OCI-LY3 (cell line): ENCODE data around the gene XRCC3.

Source experiments
- H2AFZ ChIP-seq: fragments of 200-600, 300-600 bp; shearing (Covaris generic); 2 replicates; pipeline ENCODE4 v1.6.0; 2014; ENCODE audit warnings: antibody characterized with exemption, low read depth, low read length
- H3K27ac ChIP-seq: fragments of 200-600, 300-600 bp; sonication (generic); 2 replicates; pipeline ENCODE4 v1.5.1; 2014; ENCODE audit warnings: mild to moderate bottlenecking, low read length, moderate library complexity, mixed read lengths
- H3K27me3 ChIP-seq: fragments of 200-600, 300-600 bp; sonication (generic); 2 replicates; pipeline ENCODE4 v1.6.1; 2014; ENCODE audit warnings: low read depth, low read length, mixed read lengths
- H3K36me3 ChIP-seq: fragments of 200-600, 300-600 bp; sonication (generic); replicated peaks from 2 replicates; pipeline ENCODE3; 2014; ENCODE audit warnings: low read depth, low read length, mixed read lengths
- H3K4me1 ChIP-seq: fragments of 300-600, 200-600 bp; sonication (generic); 2 replicates; pipeline ENCODE4 v1.6.1; 2014; ENCODE audit warnings: low read length, mixed read lengths
- H3K4me2 ChIP-seq: fragments of 200-600, 300-600 bp; sonication (generic); 2 replicates; pipeline ENCODE4 v1.6.1; 2014; ENCODE audit warnings: low read length, mixed read lengths
- H3K4me3 ChIP-seq: fragments of 300-600, 200-600 bp; sonication (generic); 2 replicates; pipeline ENCODE4 v1.5.1; 2014; ENCODE audit warnings: antibody characterized with exemption, mild to moderate bottlenecking, low read length, moderate library complexity
- H3K79me2 ChIP-seq: fragments of 300-600, 200-600 bp; shearing (Covaris generic); 2 replicates; pipeline ENCODE4 v1.6.1; 2014; ENCODE audit warnings: mild to moderate bottlenecking, low read length, mixed read lengths
- H3K9ac ChIP-seq: fragments of 300-600, 200-600 bp; shearing (Covaris generic); 2 replicates; pipeline ENCODE4 v1.6.0; 2014; ENCODE audit warnings: mild to moderate bottlenecking, low read length, moderate library complexity
- H3K9me3 ChIP-seq: fragments of 200-600, 300-600 bp; shearing (Covaris generic); 2 replicates; pipeline ENCODE4 v1.6.1; 2014; ENCODE audit warnings: low read length, mixed read lengths; ENCODE audit not compliant: insufficient read depth
- H4K20me1 ChIP-seq: fragments of 200-600, 300-600 bp; sonication (generic); 2 replicates; pipeline ENCODE4 v1.6.1; 2016; ENCODE audit warnings: low read length, mixed read lengths; ENCODE audit not compliant: insufficient read depth
- CTCF ChIP-seq: fragments of 200-600, 300-600 bp; sonication (generic); IDR thresholded peaks from 2 replicates; pipeline ENCODE4 v1.5.1; 2014; ENCODE audit warnings: antibody characterized with exemption, low read length, low read depth
- EZH2phosphoT487 ChIP-seq: fragments of 200-600 bp; shearing (Covaris generic); IDR thresholded peaks from 2 replicates; pipeline ENCODE4 v1.6.1; 2018; ENCODE audit warnings: antibody characterized with exemption, mixed run types, low read depth

XRCC3 gene

GRCh38 chr14:103729496-103730448, 14.5 kb upstream of the XRCC3 start:
- Histone ChIP-seq H3K27me3 (no peaks in the 10 kb centered on the region), H3K9ac (no peak overlapping the region), H3K27ac (no peak overlapping the region), H3K36me3 (peaks cover 3% of the 10 kb centered on the region), H2AFZ (no peak overlapping the region), H3K4me3 (no peak overlapping the region), H4K20me1 (no peaks in the 10 kb centered on the region), H3K9me3 (no peaks in the 10 kb centered on the region), H3K4me1 (no peaks in the 10 kb centered on the region), H3K79me2 (no peaks in the 10 kb centered on the region), H3K4me2 (no peak overlapping the region)
- no peak for TF ChIP-seq EZH2phosphoT487
- no peak for TF ChIP-seq CTCF

GRCh38 chr14:103728721-103729120, 13.5 kb upstream of the XRCC3 start:
- Histone ChIP-seq H3K79me2 (no peaks in the 10 kb centered on the region), H3K4me2 (no peak overlapping the region), H3K4me1 (no peaks in the 10 kb centered on the region), H3K4me3 (no peak overlapping the region), H4K20me1 (no peaks in the 10 kb centered on the region), H3K36me3 (peaks cover 3% of the 10 kb centered on the region), H3K9ac (no peak overlapping the region), H2AFZ (no peak overlapping the region), H3K27me3 (no peaks in the 10 kb centered on the region), H3K9me3 (no peaks in the 10 kb centered on the region), H3K27ac (no peak overlapping the region)
- TF ChIP-seq EZH2phosphoT487 (no peak), CTCF (no peak)

GRCh38 chr14:103728141-103728540, 12.9 kb upstream of the XRCC3 start:
- no peaks in the 10 kb centered on the region for H3K4me1 ChIP-seq

More at GRCh38 chr14:103728141-103728540, 12.9 kb upstream of the XRCC3 start:
- Histone ChIP-seq H3K79me2 (no peaks in the 10 kb centered on the region; the same call in 1 of the 2 replicates), H3K9me3 (no peaks in the 10 kb centered on the region), H2AFZ (no peak overlapping the region), H3K27ac (no peak overlapping the region), H3K27me3 (no peaks in the 10 kb centered on the region), H3K9ac (no peak overlapping the region), H4K20me1 (0 out of 2 replicates have a peak, but pooled peaks cover 5% of the 10 kb centered on the region), H3K4me2 (no peak overlapping the region), H3K36me3 (peaks cover 3% of the 10 kb centered on the region), H3K4me3 (no peak overlapping the region)
- TF ChIP-seq EZH2phosphoT487 (no peak), CTCF (no peak)
